HEK293 (cell line): ENCODE data around the gene MECP2.

ENCODE experiments used
- CTCF ChIA-PET: fragments of 350-600 bp; formaldehyde crosslinking; extraction: SDS; loops from one replicate; lab custom pipeline; 2021; ENCODE audit warnings: antibody characterized with exemption; lab: Yijun Ruan, JAX
- POLR2A ChIA-PET: fragments of 300-600 bp; formaldehyde crosslinking; extraction: SDS; loops from one replicate; lab custom pipeline; 2020; ENCODE audit warnings: antibody characterized with exemption, inconsistent platforms; lab: Yijun Ruan, JAX
- H3K27ac ChIP-seq: fragments of 200-500 bp; sonication (Bioruptor generic); 2 replicates; pipeline ENCODE4 v1.5.1; 2014; ENCODE audit warnings: low read depth, low read length, control low read depth, inconsistent platforms; ENCODE audit errors: extremely low read depth
- H3K36me3 ChIP-seq, 2 experiments: fragments of 200-500 bp in 1 of 2; sonication (Bioruptor generic) in 1 of 2; 1 replicate in 1 of 2; 2 replicates in 1 of 2; pipeline ENCODE4 v1.5.1; 2014 to 2017; ENCODE audit warnings: inconsistent platforms in 2 of 2, low read length in 2 of 2; ENCODE audit not compliant: control insufficient read depth in 2 of 2, insufficient read depth in 1 of 2
- H3K4me1 ChIP-seq: fragments of 200-500 bp; sonication (Bioruptor generic); 2 replicates; pipeline ENCODE4 v1.5.1; 2014; ENCODE audit warnings: mild to moderate bottlenecking, low read length, inconsistent platforms; ENCODE audit not compliant: control insufficient read depth, insufficient read depth
- H3K4me3 ChIP-seq: 2 replicates; pipeline ENCODE4 v1.5.1; 2011; ENCODE audit warnings: low read depth, mild to moderate bottlenecking, control low read depth, low read length, moderate library complexity
- H3K9me3 ChIP-seq: fragments of 200-500 bp; sonication (Bioruptor generic); 2 replicates; pipeline ENCODE4 v1.5.1; 2014; ENCODE audit warnings: low read depth, low read length, inconsistent platforms; ENCODE audit not compliant: control insufficient read depth, insufficient read depth
- MEIS1 ChIP-seq: sonication (generic); formaldehyde crosslinking; IDR thresholded peaks from 2 replicates; pipeline ENCODE4 v1.8.1; 2022; ENCODE audit warnings: missing genetic modification reagents, mild to moderate bottlenecking, borderline replicate concordance
- RBAK ChIP-seq: fragments of 450-650 bp; formaldehyde crosslinking; IDR thresholded peaks from 2 replicates; pipeline ENCODE4 v1.5.1; 2016; ENCODE audit warnings: missing biosample characterization, missing genetic modification characterization
- SALL2 ChIP-seq: fragments of 450-650 bp; formaldehyde crosslinking; IDR thresholded peaks from 2 replicates; pipeline ENCODE4 v1.5.0; 2017; ENCODE audit warnings: missing biosample characterization, mild to moderate bottlenecking, missing genetic modification characterization, borderline replicate concordance
- SCRT2 ChIP-seq: fragments of 450-650 bp; formaldehyde crosslinking; IDR thresholded peaks from 2 replicates; pipeline ENCODE4 v1.5.1; 2016; ENCODE audit warnings: missing biosample characterization, missing genetic modification characterization
- ZBTB1 ChIP-seq: fragments of 450-650 bp; formaldehyde crosslinking; IDR thresholded peaks from 2 replicates; pipeline ENCODE4 v1.5.1; 2016; ENCODE audit warnings: missing biosample characterization, missing genetic modification characterization
- ZEB2 ChIP-seq: fragments of 450-650 bp; formaldehyde crosslinking; IDR thresholded peaks from 2 replicates; pipeline ENCODE4 v1.5.1; 2016; ENCODE audit warnings: missing biosample characterization, missing genetic modification characterization
- ZNF138 ChIP-seq: fragments of 450-650 bp; formaldehyde crosslinking; IDR thresholded peaks from 2 replicates; pipeline ENCODE4 v1.5.1; 2016; ENCODE audit warnings: missing biosample characterization, missing genetic modification characterization, borderline replicate concordance
- ZNF169 ChIP-seq: fragments of 450-650 bp; formaldehyde crosslinking; IDR thresholded peaks from 2 replicates; pipeline ENCODE4 v1.5.1; 2016; ENCODE audit warnings: missing biosample characterization, missing genetic modification characterization
- ZNF18 ChIP-seq: fragments of 450-650 bp; formaldehyde crosslinking; IDR thresholded peaks from 2 replicates; pipeline ENCODE4 v1.5.1; 2016; ENCODE audit warnings: missing biosample characterization, missing genetic modification characterization
- ZNF221 ChIP-seq: fragments of 450-650 bp; formaldehyde crosslinking; IDR thresholded peaks from 2 replicates; pipeline ENCODE4 v1.5.1; 2017; ENCODE audit warnings: missing biosample characterization, missing genetic modification characterization, borderline replicate concordance
- ZNF292 ChIP-seq: fragments of 450-650 bp; formaldehyde crosslinking; IDR thresholded peaks from 2 replicates; pipeline ENCODE4 v1.5.1; 2016; ENCODE audit warnings: low read depth, missing biosample characterization, missing genetic modification characterization, borderline replicate concordance
- ZNF433 ChIP-seq: fragments of 450-650 bp; formaldehyde crosslinking; IDR thresholded peaks from 2 replicates; pipeline ENCODE4 v1.5.1; 2016; ENCODE audit warnings: missing biosample characterization, missing genetic modification characterization, low read depth
- ZNF529 ChIP-seq: fragments of 450-650 bp; formaldehyde crosslinking; IDR thresholded peaks from 2 replicates; pipeline ENCODE4 v1.5.1; 2017; ENCODE audit warnings: missing genetic modification characterization, missing biosample characterization; ENCODE audit not compliant: insufficient replicate concordance
- ZNF544 ChIP-seq: fragments of 450-650 bp; formaldehyde crosslinking; IDR thresholded peaks from 2 replicates; pipeline ENCODE4 v1.5.0; 2017; ENCODE audit warnings: missing biosample characterization, missing genetic modification characterization
- ZNF610 ChIP-seq: fragments of 450-650 bp; formaldehyde crosslinking; IDR thresholded peaks from 2 replicates; pipeline ENCODE4 v1.5.1; 2016; ENCODE audit warnings: missing biosample characterization, missing genetic modification characterization, borderline replicate concordance
- TF ChIP-seq, protein P1 (sequence below): fragments of 450-650 bp; formaldehyde crosslinking; IDR thresholded peaks from 2 replicates; pipeline ENCODE4 v1.5.1; 2017; ENCODE audit warnings: missing biosample characterization, missing genetic modification characterization
- TF ChIP-seq, protein P2 (sequence below): fragments of 450-650 bp; formaldehyde crosslinking; IDR thresholded peaks from 2 replicates; pipeline ENCODE4 v1.5.1; 2017; ENCODE audit warnings: missing biosample characterization, missing genetic modification characterization
- TF ChIP-seq, protein P3 (sequence below): fragments of 450-650 bp; formaldehyde crosslinking; IDR thresholded peaks from 2 replicates; pipeline ENCODE4 v1.5.1; 2016; ENCODE audit warnings: missing biosample characterization, missing genetic modification characterization
- TF ChIP-seq, protein P4 (sequence below): fragments of 450-650 bp; formaldehyde crosslinking; IDR thresholded peaks from 2 replicates; pipeline ENCODE4 v1.5.1; 2016; ENCODE audit warnings: missing biosample characterization, missing genetic modification characterization
- TF ChIP-seq, protein P5 (sequence below): fragments of 450-650 bp; formaldehyde crosslinking; IDR thresholded peaks from 2 replicates; pipeline ENCODE4 v1.5.1; 2016; ENCODE audit warnings: missing biosample characterization, missing genetic modification characterization

The MECP2 gene

DNA sequence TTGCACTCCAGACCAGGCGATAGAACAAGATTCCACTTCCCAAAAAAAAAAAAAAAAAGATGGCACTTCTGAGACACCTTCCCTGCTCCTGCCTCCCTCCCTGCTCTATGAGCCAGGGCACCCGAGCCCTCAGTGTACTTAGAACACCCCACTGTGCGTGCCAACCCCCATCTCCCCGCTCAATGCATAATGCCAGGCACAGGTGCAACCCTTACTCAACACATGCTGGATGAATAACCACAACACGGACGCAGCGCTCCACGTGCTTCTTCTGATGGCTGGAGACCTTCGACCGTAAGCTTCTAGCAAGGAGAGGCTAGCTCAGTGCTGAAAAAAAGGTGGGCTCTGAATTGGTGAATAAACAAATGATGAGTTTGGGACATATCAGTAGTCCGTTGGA, 57.9 kb downstream of the MECP2 start:
- H3K9me3 ChIP-seq = no peaks in the 10 kb centered on the region
- POLR2A ChIA-PET = interaction anchor here (0.7 kb wide), 1 partner anchor 1098 kb away, joined by 4 read pairs; no protein-coding TSS in a partner anchor
- CTCF ChIA-PET = interaction anchor here (0.8 to 4.8 kb wide), 3 partner anchors 12 to 26 kb away, joined by 3 to 24 read pairs (median 19); no protein-coding TSS in a partner anchor
- no peak overlapping the region for H3K4me3 ChIP-seq
- H3K36me3 ChIP-seq = peaks cover 0 to 11% of the 10 kb centered on the region in 2 experiments; a peak in 2 of 3 replicates
- TF ChIP-seq ZNF221 (tag by site-specific recombination) (no peak), ZNF169 (tag by site-specific recombination) (no peak), SALL2 (no peak), ZNF529 (tag by site-specific recombination) (no peak), RBAK (tag by site-specific recombination) (no peak), ZEB2 (tag by site-specific recombination) (no peak)
- TF ChIP-seq, all 188 proteins: peak for 0
- no peaks in the 10 kb centered on the region for H3K4me1 ChIP-seq
- H3K27ac ChIP-seq = no peak overlapping the region

GRCh38 chrX:154038656-154039055, 58.9 kb downstream of the MECP2 start:
- ChIA-PET POLR2A (interaction anchor here (0.7 kb wide), 1 partner anchor 1097 kb away, joined by 4 read pairs; no protein-coding TSS in a partner anchor), CTCF (interaction anchor here (0.6 to 4.8 kb wide), 3 partner anchors 10 to 270 kb away, joined by 3 to 24 read pairs (median 4); no protein-coding TSS in a partner anchor)
- no peaks in the 10 kb centered on the region for H3K9me3 ChIP-seq
- TF ChIP-seq ZBTB1 = no peak
- TF ChIP-seq SCRT2 (tag by site-specific recombination) = no peak; the same call in 1 of the 2 replicates
- TF ChIP-seq, protein P1, sequence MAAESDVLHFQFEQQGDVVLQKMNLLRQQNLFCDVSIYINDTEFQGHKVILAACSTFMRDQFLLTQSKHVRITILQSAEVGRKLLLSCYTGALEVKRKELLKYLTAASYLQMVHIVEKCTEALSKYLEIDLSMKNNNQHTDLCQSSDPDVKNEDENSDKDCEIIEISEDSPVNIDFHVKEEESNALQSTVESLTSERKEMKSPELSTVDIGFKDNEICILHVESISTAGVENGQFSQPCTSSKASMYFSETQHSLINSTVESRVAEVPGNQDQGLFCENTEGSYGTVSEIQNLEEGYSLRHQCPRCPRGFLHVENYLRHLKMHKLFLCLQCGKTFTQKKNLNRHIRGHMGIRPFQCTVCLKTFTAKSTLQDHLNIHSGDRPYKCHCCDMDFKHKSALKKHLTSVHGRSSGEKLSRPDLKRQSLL (tag by site-specific recombination) = no peak
- no peak for TF ChIP-seq ZNF18 (tag by site-specific recombination)
- no peak for TF ChIP-seq ZNF292 (tag by site-specific recombination)
- TF ChIP-seq, protein P2, sequence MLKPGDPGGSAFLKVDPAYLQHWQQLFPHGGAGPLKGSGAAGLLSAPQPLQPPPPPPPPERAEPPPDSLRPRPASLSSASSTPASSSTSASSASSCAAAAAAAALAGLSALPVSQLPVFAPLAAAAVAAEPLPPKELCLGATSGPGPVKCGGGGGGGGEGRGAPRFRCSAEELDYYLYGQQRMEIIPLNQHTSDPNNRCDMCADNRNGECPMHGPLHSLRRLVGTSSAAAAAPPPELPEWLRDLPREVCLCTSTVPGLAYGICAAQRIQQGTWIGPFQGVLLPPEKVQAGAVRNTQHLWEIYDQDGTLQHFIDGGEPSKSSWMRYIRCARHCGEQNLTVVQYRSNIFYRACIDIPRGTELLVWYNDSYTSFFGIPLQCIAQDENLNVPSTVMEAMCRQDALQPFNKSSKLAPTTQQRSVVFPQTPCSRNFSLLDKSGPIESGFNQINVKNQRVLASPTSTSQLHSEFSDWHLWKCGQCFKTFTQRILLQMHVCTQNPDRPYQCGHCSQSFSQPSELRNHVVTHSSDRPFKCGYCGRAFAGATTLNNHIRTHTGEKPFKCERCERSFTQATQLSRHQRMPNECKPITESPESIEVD (tag by site-specific recombination) = no peak
- no peak for TF ChIP-seq ZNF610
- TF ChIP-seq, protein P3, sequence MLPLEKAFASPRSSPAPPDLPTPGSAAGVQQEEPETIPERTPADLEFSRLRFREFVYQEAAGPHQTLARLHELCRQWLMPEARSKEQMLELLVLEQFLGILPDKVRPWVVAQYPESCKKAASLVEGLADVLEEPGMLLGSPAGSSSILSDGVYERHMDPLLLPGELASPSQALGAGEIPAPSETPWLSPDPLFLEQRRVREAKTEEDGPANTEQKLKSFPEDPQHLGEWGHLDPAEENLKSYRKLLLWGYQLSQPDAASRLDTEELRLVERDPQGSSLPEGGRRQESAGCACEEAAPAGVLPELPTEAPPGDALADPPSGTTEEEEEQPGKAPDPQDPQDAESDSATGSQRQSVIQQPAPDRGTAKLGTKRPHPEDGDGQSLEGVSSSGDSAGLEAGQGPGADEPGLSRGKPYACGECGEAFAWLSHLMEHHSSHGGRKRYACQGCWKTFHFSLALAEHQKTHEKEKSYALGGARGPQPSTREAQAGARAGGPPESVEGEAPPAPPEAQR = no peak
- TF ChIP-seq ZNF433 = no peak
- no peak for TF ChIP-seq MEIS1 (CRISPR knock-in tag)
- TF ChIP-seq, protein P4, sequence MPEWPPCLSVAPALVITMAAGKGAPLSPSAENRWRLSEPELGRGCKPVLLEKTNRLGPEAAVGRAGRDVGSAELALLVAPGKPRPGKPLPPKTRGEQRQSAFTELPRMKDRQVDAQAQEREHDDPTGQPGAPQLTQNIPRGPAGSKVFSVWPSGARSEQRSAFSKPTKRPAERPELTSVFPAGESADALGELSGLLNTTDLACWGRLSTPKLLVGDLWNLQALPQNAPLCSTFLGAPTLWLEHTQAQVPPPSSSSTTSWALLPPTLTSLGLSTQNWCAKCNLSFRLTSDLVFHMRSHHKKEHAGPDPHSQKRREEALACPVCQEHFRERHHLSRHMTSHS = no peak
- no peak for TF ChIP-seq ZNF544 (tag by site-specific recombination)
- TF ChIP-seq, protein P5, sequence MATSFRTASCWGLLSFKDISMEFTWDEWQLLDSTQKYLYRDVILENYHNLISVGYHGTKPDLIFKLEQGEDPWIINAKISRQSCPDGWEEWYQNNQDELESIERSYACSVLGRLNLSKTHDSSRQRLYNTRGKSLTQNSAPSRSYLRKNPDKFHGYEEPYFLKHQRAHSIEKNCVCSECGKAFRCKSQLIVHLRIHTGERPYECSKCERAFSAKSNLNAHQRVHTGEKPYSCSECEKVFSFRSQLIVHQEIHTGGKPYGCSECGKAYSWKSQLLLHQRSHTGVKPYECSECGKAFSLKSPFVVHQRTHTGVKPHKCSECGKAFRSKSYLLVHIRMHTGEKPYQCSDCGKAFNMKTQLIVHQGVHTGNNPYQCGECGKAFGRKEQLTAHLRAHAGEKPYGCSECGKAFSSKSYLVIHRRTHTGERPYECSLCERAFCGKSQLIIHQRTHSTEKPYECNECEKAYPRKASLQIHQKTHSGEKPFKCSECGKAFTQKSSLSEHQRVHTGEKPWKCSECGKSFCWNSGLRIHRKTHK = no peak
- no peak for TF ChIP-seq ZNF138 (tag by site-specific recombination)
- TF ChIP-seq, all 188 proteins: peak for 0
- peaks cover 0 to 11% of the 10 kb centered on the region in 2 experiments; a peak in 2 of 3 replicates for H3K36me3 ChIP-seq
- no peak overlapping the region for H3K27ac ChIP-seq
- no peaks in the 10 kb centered on the region for H3K4me1 ChIP-seq
- H3K4me3 ChIP-seq = no peak overlapping the region
